HG03469 (cell line): ENCODE measurements around the gene PHACTR4.
"Not testable (repeated sequence)": the region's sequence is repeated elsewhere in the genome, so short reads cannot be mapped to it uniquely, and the experiment has no call there.

Experiments
- ATAC-seq: cut with Tn5 transposase; IDR thresholded peaks from one replicate; pipeline ENCODE4 v1.9.1; 2021; ENCODE audit warnings: mild to moderate bottlenecking, moderate library complexity, moderate number of reproducible peaks; ENCODE audit not compliant: unreplicated experiment

Gene PHACTR4

DNA sequence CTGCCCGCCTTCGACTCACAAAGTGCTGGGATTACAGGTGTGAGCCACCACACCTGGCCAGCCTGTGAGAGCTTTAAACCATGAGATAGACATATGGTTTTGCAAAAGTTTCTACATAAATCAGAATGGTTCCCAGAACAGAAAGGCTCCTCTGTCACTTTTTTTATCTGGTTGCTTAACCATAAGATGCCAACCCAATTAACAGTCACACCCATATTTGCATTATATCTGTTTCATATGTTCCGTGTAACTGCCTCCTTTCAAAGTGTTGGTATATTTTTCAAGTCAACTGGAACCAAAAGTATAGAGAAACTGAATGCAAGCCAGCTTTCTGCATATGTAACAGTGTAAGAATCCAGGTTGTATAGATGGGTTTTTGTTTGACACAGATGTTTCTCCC lies 112.6 kb downstream of the PHACTR4 start:
- no peak for ATAC-seq

DNA sequence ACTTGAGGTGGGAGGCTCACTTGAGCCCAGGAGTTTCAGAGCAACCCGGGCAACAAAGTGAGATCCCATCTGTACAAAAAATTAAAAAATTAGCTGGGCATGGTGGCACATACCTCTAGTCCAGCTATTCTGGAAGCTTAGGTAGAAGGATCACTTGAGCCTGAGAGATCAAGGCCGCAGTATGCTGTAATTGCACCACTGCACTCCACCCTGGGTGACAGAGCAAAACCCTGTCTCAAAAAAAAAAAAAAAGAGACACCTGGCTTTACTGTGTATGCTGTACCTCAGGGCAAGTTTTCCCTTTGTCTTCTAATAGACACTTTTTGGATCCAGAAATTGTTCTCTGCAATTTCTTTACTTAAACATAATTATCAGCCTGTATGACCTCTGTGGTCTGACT lies 113.2 kb downstream of the PHACTR4 start:
- ATAC-seq, result no peak

DNA sequence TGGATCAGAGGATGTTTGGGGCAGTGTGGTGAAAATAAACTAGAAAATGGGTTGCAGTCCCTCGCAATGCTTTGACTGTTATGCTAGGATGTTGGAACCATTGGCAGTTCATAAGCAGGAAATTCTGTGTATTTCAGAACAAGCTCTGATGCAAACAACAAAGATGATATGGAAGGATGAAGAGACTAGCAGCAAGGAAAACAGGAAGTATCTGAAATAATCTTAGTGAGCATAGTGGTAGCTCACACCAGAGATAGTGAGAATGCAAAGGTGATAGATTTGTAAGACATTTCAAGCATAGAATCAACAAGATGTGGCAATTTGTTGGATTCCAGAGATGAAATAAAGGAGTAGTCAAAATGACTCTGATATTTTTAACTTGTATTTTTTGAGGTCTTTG lies 125.2 kb downstream of the PHACTR4 start:
- no peak for ATAC-seq

DNA sequence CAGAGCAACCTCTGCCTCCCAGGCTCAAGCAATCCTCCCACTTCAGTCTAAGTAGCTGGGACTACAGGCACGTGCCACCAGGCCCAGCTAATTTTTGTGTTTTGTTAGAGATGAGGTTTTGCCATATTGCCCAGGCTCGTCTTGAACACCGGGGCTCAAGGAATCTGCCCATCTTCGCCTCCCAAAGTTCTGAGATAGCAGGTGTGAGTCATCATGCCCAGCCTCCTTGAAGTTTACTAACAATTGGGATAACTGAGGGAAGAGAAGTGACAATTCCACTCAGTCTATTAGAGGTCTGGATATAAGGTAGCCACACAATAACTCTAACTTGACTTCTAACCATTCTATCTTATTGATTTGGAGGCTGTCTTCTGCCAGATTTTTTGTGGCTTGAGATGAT lies 130.0 kb downstream of the PHACTR4 start:
- no peak for ATAC-seq

DNA sequence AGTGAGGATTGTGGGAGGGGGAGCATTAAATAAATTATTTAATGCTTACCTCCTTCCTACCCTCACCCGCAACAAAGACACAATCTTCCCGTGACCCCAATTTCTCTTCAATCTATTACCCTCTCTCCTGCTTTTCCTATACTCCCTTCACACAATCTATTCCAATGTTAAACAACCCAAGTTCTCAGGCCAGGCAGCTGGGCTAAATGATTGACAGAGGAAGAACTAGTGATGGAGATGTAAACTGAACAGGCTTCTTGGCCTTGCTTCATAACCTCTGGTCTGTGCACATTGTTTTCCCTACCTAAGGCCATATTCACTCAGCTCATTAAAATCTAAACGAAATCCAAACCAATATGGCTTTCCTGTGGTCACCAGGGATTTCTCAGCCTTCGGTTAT lies 132.4 kb downstream of the PHACTR4 start:
- no peak for ATAC-seq

DNA sequence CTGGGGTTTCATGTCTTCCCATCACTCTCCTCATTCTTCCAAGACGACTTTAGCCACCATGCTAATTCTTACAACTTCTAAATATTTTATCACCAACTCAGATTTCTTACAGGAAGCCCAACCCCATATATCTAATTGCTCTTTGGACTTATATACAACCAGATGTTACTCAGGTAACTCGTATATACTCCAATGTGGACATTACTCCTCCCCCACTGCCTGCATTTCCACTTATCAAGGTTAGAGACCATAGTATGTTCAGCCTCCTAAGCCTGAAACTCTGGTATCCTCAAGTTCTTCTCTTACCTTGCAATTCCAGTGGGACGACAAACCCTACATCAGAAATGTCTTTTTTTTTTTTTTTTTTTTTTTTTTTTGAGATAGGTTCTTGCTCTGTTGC lies 133.6 kb downstream of the PHACTR4 start:
- no peak for ATAC-seq

DNA sequence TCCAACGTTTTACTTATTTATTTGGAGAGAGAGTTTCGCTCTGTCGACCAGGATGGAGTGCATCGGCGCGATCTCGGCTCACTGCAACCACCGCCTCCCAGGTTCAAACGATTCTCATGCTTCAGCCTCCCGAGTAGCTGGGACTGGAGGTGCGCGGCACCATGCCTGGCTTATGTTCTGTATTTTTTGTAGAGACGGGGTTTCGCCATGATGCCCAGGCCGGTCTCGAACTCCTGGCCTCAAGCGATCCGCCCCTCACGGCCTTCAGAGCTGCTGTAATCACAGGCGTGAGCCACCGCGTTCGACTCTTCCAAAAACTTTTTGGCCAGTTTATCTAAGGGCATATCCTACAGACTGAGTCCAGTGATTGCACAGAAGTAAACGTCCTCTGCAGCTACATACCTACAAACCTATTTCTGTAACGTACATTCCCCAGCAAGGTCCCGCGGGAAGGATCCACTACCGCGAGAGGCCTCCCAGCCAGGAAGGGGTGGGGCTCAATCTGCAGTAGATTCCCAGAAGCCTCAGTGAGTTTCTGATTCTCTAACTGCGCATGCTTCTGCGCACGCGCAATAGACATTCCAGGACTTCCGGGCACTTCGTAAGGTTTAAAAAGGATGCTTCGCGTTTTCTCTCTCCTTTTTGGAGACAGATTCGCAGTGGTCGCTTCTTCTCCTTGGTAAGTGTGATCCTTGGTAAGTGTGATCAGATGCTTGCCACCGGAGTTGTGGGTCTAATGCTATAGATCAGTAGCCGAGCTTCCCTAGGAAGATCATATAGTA lies 136.1 kb downstream of the PHACTR4 start, which contains the start of gene RCC1:
RCC1 (plus strand) TSS at position 638 of the 782 bp plus-strand sequence. CDS start 23,824 bp downstream, outside the sequence.
- ATAC-seq, result peak; percentile 57

DNA sequence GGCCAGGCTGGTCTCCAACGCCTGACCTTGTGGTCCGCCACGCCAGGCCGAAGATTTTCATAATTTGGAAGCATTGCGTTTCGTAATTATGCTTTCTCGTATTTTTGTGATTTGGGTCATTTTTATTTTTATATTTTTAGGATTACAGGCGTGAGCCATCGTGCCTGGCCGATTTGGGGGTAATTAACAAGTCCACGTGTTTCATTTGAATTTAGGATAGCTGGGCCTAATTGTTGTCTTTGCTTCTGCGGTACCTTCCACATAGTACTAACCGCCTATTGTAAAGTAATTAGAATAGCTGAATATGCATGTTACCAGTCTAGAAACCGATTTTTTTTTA lies 137.3 kb downstream of the PHACTR4 start:
- no peak for ATAC-seq

DNA sequence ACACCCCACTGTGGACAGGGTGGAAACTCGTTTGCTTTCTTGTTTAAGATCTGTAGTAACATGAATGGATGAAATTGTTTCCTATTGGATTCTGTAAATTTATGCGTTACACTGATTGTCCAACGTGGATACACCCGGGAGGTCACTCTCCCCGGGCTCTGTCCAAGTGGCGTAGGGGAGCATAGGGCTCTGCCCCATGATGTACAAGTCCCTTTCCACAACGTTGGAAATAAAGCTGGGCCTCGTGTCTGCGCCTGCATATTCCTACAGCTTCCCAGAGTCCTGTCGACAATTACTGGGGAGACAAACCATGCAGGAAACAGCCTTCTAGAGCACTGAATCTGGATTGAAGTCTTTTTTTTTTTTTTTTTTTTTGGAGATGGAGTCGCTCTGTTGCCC lies 137.7 kb downstream of the PHACTR4 start:
- no peak for ATAC-seq

DNA sequence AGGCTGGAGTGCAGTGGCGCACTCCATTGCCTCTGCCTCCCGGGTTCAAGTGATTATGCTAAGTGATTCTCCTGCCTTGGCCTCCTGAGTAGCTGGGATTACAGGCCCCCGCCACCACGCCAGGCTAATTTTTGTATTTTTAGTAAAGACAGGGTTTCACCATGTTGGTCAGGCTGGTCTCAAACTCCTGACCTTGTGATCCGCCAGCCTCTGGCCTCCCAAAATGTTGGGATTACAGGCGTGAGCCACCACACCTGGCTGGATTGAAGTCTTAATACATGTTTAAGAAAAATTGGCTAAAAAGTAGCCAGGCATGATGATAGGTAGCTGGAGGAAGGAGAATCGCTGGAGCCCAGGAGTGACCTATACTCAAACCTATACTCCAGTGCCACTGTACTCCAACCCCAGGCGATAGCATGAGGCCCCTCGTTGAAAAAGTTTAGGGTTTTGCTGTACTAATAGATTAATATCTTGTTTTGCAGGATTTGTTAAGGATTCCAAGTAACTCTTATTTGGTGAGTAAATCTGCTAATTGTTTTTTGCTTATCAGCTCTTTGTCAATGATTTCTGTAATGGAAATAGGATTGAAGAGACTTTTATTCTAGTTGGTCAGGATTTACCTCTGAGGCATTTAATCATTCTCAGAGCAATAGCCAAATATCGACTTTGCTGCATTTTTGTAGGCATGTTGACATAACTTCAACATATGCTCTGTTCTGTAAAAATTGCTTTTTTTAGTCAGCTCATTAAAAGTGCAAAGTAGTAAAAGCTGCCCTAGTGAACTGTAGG lies 138.3 kb downstream of the PHACTR4 start:
- no peak for ATAC-seq

DNA sequence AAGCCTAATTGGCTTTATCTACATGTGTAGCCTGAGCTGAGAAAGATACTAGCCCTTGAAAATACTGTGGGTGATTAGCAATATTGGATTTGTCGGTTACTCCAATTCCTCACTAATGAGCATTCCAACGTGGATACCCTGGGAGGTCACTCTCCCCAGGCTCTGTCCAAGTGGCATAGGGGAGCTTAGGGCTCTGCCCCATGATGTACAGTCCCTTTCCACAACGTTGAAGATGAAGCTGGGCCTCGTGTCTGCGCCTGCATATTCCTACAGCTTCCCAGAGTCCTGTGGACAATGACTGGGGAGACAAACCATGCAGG lies 138.9 kb downstream of the PHACTR4 start:
- ATAC-seq, result no peak

DNA sequence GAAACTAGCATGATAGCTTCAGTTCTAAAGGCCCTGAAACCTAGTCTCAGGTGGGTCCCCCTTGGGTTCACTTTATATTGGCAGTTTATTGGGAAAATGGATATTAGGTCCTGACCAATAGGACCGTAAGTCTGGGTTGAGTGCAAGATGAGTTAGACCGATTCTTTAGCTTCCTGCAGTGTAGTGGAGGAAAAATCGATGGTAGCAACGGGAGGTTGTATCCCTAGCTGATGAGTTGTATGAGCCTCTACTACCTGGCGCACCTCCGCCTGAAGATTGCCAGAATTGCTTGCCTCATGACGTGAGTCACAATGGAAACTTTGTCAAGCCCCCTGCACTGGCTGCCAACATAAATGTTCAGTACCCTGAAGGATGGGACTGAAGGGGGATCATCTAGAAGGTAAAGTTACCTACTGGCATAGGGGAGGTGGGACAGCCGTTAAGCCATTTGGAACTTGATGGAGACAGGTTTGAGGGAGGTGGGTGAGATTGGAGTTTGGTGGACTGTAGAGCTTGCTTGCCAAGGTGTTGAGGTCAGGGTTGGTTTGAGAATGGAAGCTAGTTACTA lies 140.2 kb downstream of the PHACTR4 start:
- no peak for ATAC-seq

DNA sequence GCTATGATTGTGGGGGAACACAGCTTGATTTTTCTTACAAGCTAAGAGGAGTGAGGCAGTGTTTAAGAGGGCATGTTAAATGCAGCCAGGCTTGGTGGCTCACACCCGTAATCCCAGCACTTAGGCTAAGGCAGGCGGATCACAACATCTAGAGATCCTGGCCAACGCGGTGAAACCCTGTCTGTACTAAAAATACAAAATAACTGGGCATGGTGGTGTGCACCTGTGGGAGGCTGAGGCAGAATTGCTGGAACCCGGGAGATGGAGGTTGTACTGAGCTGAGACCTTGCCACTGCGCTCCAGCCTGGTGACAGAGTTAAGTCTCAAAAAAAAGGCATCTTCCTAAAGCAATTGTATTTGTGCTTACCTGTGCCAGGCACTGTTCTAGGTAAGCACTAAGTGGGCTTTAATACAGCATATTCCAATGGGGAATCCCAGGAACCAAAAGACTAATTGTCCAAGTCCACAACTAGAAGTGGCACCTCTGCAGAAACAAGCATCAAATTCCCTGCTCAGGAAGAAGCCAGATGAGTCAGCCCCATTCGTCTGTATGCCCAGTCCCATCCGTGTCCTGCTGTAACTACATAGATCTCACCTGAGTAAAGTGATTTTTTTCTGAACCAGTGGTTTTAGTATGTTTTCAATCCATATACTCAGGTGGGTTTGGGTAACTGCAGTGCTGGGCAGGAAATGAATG lies 140.9 kb downstream of the PHACTR4 start:
- no peak for ATAC-seq

DNA sequence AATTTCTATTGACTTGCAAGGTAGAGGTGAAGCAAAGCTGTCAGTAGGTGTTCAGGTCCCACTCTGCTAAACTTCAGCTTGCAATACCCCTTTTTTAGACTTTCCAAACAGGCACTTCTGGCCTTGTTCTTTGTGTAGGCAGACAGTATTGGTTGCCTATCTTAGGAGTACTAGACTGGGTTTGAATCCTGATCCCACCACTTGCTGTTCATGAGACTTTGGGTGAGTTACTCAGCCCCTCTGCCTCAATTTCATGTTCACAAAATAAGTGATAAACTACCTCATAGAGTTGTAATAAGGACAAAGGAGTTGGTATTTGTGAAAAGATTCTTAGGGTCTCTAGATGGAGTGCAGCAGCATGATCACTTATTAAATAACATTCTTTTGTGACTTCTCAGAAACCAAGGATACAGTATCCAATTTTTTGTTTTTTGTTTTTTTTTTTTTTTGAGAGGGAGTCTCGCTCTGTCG lies 141.5 kb downstream of the PHACTR4 start:
- no peak for ATAC-seq

DNA sequence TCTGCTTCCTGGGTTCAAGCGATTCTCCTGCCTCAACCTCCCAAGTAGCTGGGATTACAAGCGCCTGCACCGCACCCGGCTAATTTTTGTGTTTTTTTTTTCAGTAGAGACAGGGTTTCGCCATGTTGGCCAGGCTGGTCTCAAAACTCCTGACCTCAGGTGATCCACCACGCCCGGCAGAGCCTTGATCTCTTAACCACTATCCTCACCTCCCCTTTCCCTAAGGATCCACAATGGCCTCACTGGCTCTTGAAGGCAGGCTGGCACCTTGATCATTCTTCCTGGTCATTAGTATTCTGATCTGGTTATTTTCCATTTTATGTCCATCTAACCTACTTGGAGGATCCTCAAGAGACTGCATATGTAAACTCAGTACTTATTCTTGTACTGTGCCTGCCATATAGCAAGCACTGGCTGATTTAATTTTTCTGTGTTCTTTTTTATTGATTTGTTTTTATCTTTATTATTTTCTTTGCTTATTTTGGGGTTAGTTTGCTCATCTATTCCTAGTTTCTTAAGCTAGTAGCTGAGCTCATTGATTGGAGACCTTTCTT lies 142.6 kb downstream of the PHACTR4 start:
- no peak for ATAC-seq

DNA sequence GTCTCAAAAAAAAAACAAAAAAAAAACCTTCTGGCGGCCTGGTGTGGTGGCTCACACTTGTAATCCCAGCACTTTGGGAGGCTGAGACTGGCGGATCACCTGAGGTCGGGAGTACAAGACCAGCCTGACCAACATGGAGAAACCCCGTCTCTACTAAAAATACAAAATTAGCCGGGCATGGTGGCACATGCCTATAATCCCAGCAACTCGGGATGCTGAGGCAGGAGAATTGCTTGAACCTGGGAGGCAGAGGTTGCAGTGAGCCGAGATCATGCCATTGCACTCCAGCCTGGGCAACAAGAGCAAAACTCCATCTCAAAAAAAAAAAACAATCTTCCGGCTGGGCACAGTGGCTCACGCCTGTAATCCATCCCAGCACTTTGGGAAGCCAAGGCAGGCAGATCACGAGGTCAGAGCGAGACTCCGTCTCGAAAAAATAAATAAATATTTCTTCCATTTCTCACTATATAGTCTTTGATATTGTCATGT lies 144.9 kb downstream of the PHACTR4 start:
- not testable (repeated sequence) for ATAC-seq

DNA sequence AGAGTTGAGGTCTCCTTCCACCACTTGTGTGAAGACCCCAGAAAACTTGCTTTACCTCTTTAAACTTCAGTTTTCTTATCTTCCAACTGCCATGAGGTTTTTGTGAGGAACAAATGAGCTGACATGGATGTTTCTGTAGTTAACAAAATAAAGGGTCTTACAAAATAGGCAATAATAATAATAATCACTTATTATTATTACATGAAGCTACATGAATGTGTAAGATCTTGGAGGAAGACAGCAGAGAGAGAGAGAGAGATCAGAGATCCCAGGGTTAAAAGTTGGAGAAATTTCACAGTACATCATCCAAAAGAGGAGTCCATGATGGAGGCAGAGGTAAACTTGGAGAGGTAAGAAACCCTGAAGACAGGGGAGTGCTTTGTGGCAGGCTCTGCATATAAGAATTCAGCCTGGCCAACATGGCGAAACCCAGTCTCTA lies 147.0 kb downstream of the PHACTR4 start:
- no peak for ATAC-seq

DNA sequence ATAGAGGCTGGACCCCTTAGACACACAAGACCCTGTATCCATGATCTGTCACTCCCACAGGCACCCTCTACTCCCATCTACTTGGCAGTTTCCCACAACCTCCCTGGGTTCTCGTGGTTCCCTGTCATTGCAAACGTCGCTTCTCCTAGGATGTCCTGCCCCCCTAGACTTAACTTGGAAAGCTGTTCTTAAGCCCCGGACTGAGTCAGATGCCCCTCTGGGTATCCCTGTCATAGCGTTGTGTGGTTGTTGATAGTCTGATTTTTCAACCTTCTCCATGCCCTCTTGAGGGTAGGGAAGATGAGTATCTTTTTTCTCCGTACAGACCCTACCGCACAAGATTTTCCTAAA lies 148.1 kb downstream of the PHACTR4 start:
- ATAC-seq, result no peak

DNA sequence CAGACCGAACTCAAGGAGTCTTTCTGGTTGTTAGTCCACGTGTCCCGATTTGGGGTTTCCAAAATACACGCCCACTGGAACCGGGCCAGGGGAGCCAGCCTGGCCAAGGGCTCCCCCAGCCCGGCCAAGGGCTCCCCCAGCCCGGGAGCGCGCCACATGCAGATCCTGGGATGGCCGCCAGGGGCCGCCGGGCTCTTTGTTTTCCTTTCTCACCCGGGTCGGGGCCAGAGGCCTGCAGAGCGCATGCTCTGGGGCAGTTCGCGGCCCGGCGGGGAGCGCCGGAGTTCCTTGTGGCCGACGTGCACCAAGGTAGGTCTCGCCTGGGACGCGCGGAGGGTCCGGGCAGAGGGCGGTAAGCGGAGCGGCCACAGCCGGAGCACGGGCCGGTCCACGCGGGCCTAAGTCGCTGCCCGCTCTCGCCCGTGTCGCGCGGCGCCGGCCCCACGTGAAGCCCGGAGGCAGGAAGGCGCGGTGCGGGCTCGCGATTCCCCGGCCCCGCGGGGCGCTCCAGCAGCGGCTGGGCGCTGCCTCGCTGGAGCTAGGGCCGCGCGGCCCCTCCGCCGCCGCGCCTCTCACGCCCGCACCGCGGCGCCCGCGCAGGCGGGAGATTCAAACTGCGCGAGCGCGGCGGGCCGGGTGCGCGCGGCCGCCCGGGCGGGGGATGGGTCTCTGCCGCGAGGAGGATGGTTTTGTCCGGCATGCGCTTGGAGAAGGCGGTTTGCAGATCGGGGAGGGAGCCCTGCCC lies 148.6 kb downstream of the PHACTR4 start:
- no peak for ATAC-seq

DNA sequence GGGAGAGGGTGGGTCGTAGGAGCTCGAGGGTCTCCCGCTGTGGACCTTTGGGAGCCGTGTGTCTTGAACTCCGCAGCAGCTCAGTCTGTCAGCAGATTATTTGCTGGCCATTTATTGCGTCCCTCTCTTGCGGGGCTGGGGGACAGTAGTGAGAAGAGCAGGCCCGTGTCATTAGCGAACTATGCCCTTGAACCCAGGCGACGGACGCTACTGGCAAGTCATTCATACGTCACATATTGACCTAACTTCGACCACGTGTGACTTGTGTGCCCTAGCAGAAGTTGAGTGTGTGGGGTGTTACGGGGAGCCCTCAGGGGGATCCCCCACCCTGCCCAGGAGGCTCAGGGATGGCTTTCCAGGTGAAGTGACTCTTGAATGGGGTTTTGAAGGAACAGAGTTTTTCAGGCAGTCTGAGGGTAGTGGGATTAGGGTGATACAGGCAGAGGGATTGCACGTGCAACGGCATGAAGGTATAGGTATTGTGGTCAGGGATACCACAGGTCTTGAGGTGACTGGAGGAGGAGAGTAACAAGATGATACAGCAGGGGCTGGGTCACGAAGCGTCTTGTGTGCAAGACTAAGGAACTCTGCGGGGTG lies 149.3 kb downstream of the PHACTR4 start:
- ATAC-seq, result no peak
